ENCODE results near the gene RFFL.

GRCh38 chr17:35079547-35080423 lies 16.3 kb upstream of the RFFL start:
- TF ChIP-seq CTCF (IDR thresholded peaks at IDR 0.05; ENCODE audit: low read length) (no peak), EZH2 (IDR thresholded peaks at IDR 0.05; ENCODE audit: borderline replicate concordance, low read length) (no peak)
